GM11168 (cell line): ENCODE measurements around the gene SPATS1.

Source experiments
- in situ Hi-C: fragments of 300-500 bp; cut with MboI; formaldehyde crosslinking; loops from one replicate; pipeline ENCODE4 v1.12.0; 2022; ENCODE audit warnings: low sequenced_read_pairs; ENCODE audit not compliant: unreplicated experiment

SPATS1 gene, protein sequence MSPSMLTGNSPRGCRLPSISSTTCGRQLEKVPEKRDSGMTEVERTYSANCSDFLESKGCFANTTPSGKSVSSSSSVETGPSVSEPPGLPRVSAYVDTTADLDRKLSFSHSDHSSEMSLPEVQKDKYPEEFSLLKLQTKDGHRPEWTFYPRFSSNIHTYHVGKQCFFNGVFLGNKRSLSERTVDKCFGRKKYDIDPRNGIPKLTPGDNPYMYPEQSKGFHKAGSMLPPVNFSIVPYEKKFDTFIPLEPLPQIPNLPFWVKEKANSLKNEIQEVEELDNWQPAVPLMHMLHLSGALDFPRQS

DNA sequence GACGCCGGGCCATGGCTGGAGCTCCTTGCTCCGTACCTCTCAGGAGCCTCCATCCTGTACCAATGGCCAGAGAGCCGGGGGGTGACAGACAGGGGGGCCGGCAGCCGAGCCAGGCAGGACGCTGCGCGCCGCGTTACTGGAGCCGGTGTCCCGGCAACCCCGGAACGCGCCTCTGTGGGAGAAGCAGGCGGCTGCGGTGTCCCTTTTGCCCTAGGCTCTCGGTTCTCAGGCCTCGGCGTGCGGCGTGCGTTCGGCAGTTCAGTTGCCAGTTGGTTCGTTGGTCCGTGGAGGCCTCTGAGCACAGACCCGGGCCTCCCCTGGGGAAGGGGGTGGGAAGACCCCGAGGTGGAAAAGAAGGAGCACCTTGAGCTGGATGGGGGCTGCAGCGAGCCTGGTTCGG, at the start of gene SPATS1:
TSS of gene SPATS1 (plus strand) at position 162 of the 400 bp plus-strand sequence. CDS start 446 bp downstream, outside the sequence.
- in situ Hi-C loops = no loop called here

- in situ Hi-C loops = no loop called here
Observed at GRCh38 chr6:44292661-44293365, 49.6 kb upstream of the SPATS1 start.

DNA sequence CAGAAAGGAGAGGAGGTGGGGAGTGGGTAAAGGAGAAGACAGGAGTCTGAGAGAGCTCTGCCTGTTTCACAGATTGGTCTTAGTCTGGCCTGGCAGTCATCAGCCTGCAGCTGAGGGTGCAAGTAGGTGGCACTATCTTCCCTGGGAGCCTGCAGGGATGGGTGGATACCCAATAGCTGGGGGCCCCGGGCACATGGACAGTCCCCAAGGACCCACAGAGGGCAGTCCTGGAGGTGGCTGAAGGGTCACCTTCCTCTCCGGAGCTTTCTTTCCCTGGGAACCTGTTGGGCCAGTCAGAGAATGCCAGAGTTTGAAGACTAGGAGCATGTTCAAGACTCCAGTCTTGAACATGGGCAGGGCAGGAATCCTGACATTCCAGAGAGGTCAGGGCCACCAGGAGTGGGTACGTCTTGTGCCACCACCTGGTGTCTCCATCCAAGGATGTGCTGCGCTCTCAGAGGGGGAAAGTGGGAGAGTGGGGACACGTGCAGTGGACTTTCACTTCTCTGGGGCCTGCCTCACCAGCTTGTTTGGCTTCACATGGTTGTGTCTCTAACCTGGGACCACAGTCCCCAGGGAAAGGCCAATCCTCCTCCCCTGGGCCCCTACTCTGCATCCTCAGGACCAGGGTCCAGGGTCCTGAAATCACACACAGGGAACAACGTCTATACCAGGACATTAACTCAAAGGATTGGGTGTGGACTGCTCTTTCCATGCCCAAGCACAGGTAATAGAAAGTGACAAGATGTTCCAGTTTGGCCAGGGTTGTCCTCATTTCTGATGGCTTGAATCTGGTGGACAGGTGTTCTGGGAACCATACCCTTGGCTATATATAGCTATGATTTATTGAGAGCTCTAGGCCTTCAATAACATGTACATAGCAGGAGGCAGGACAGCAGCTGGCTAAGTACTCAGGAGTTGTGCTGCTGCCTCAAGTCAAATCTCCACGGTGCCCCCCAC, 47.3 kb upstream of the SPATS1 start:
- in situ Hi-C loops = no loop called here

GRCh38 chr6:44297063-44298038, 45.1 kb upstream of the SPATS1 start:
- in situ Hi-C loops = no loop called here

DNA sequence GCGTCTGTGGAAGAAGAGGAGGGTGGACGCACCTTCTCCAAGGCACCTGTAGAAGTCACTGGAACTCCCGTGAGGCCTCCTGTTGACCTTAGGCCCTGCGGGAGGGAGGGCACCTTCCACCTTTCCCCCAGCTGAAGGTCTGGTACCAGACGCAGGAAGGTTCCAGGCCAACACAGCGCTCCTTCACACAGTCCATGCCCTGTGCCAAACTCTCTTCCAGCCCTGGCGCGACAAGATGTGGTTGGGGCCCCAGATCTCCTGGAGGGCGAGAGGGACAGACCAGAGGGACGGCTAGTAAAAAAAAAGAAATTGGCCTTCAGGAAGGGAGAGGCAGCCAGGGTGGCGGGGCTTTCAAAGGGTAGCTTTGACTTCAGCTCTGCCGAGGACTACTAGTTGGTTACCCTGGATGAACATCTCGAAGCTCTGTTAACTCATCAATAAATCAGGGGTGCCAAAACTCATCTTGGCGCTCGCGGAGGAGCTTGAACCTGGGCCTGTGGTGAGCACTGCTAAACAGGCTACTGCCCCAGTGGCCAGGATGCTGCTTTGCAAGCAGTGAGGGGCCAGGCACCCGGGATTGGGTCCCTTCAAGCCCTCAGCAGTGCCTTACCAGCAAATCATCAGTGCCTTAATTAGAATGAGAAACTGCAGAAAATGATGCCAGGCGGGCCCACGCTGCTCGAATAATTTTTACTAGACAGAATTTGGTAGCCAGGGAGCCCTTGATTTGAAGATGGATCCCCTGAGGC, 44.2 kb upstream of the SPATS1 start:
- in situ Hi-C loops = no loop called here

- in situ Hi-C loops = no loop called here
Observed at GRCh38 chr6:44298864-44299263, 43.6 kb upstream of the SPATS1 start.

DNA sequence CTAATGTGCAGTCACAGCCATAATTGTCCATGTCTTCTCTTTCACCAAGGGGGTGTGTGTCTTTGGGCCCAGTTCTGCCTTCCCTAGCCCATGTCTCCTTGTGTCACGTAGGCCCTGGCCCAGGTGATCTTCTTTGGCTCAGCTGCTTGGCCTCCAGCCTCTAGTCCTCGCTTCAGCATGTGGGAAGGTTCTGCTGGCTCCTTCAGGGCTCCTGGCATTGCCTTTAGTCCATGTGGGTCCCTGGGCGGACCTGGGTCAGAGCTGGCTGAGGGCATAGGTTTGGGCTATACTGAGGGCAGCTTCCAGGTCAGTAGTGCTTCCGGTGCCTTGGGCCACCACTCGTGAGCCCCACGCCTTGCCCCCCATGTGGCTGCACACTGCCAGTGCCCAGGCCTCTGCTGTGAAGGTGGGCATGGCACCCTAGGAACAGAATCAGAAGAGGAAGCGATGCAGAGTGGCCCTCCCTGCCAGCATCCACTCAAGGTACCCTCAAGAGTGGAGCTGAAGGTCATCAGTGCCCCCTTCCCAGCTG, 42.1 kb upstream of the SPATS1 start:
- in situ Hi-C loops = loop anchor here (25.0 kb wide), 1 partner anchor 1887 kb away; no protein-coding TSS in a partner anchor

- in situ Hi-C loops = loop anchor here (25.0 kb wide), 1 partner anchor 1886 kb away; no protein-coding TSS in a partner anchor
Observed at GRCh38 chr6:44301106-44301505, 41.3 kb upstream of the SPATS1 start.

- in situ Hi-C loops = loop anchor here (25.0 kb wide), 1 partner anchor 1885 kb away; no protein-coding TSS in a partner anchor
Observed at GRCh38 chr6:44301782-44302564, 40.5 kb upstream of the SPATS1 start.

GRCh38 chr6:44302856-44303255, 39.6 kb upstream of the SPATS1 start:
- in situ Hi-C loops = loop anchor here (25.0 kb wide), 1 partner anchor 1884 kb away; no protein-coding TSS in a partner anchor

DNA sequence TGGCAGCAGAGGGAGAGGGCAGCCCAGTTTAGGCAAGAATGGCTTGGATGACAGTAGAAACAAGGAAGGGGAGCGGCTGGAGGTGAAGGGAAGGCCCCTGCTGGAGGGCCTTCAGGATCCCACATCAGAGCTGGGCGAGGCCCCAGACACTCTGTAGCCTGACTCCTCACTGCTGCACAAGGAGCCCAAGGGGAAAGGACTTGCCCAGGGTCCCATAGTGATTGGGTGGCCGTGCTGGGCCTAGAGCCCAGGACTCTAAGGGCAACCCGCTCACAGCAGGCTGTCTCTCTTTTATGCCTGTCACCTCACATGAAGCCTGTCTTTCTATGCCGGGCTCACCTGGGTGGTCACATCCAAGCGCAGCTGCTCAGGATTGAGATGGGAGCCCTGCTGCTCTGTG, 38.6 kb upstream of the SPATS1 start:
- in situ Hi-C loops = loop anchor here (25.0 kb wide), 1 partner anchor 1883 kb away; no protein-coding TSS in a partner anchor

DNA sequence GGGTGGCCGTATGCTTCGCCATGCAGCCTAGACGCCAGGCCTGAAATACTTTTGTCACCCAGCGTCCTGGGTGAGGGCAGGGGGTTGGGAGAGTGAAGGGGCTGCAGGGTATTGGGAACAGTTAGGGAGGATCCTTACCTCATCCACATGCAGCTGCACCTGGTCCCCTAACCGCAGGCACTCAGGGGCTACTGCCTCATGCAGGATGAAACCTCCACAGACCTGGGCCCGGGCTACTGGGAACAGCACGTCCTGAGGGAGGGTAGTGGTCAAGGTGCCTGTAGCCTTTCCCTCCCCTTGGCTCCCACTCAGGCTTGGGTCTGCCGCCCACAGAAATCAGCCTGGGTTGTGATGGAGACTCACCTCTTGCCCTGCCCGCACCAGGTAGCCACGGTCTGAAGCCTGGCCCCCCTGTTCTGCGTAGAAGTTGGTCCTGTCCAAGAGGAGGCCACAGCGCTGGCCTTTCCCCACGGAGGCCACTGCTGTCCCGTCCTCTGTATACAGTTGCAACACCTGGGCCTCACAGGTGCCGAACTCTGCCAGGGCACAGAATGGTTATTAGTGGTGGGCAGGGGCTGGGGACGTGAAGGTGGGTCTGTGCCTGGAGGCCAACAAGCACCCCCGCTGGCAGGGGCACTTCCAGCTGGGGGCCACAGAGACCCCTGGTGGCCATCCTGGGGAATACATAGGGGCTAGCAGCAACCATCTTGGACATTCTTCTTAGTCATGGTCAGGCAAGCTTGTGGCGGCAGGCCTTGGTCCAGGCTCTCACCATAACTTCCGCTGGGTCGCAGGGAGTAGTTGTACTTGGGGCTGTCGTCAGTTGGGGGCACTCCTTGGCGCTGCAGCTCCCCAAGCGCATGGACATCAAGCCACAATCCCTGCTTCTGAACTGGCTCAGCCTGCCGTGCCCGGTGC, 37.9 kb upstream of the SPATS1 start:
- in situ Hi-C loops = loop anchor here (25.0 kb wide), 1 partner anchor 1883 kb away; no protein-coding TSS in a partner anchor

DNA sequence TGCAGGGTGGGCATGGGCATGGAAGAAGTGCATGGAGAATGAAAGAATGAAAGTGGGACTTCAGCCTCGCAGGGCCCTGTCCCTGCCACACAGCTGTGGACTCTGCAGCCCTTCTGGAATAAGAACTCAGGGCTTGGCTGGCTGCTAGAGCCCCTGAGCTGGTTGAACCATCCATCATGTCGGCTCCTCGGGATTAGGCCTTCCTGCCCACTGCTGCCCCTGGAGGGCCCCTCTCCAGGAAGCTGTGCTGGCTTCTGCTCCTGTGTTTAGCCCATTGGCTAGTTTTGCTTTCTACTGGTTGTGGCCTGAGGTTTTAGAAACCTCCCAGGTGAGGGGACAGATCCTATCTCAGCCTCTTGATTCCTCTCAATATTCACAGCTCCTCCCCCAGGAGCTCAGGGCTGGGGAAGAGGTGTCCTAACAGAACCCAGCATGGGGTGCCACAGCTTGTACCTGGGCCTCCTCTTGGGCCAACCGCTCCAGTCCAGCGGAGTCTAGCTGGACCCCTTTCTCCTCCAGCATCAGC, 37.2 kb upstream of the SPATS1 start:
- in situ Hi-C loops = loop anchor here (25.0 kb wide), 1 partner anchor 1882 kb away; no protein-coding TSS in a partner anchor

DNA sequence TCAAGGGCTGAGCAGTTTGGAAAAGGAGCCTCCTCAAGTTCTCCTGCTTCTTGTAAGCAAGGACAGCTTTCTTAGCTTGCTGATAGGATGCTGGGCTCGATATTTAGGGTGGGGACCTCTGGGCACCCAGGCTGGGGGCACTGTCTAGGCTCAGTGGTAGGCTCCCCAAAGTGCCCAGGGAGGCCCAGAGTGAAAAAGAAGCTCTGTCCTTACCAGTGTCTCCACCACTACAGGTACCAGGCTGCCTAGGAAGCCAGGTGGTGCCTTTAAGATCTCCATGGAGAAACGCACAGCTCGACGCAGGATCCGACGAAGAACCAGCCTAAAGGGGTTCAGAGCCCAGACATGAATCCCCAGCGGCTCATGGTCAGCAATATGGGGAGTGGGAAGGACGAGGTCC, 35.7 kb upstream of the SPATS1 start:
- in situ Hi-C loops = loop anchor here (25.0 kb wide), 1 partner anchor 1881 kb away; no protein-coding TSS in a partner anchor

GRCh38 chr6:44307217-44307616, 35.2 kb upstream of the SPATS1 start:
- in situ Hi-C loops = loop anchor here (25.0 kb wide), 1 partner anchor 1880 kb away; no protein-coding TSS in a partner anchor

- in situ Hi-C loops = loop anchor here (25.0 kb wide), 1 partner anchor 1878 kb away; no protein-coding TSS in a partner anchor
Observed at GRCh38 chr6:44309092-44309491, 33.4 kb upstream of the SPATS1 start.
